ENCODE measurements around the gene EHBP1L1.

EHBP1L1 gene

GRCh38 chr11:65598258-65598699, 22.4 kb downstream of the EHBP1L1 start:
- no peak for DNase-seq

- no peak for DNase-seq
Measured at GRCh38 chr11:65599216-65599954, 23.5 kb downstream of the EHBP1L1 start.

GRCh38 chr11:65599955-65600246, 24.0 kb downstream of the EHBP1L1 start:
- no peak for DNase-seq

GRCh38 chr11:65604258-65604657, 28.4 kb downstream of the EHBP1L1 start:
- DNase-seq, result no peak

GRCh38 chr11:65606876-65607613, 31.2 kb downstream of the EHBP1L1 start:
- no peak for DNase-seq

- no peak for DNase-seq
Measured at GRCh38 chr11:65607614-65608426, 32.0 kb downstream of the EHBP1L1 start.

- no peak for DNase-seq
Measured at GRCh38 chr11:65609229-65609628, 33.4 kb downstream of the EHBP1L1 start.

GRCh38 chr11:65609665-65610064, 33.8 kb downstream of the EHBP1L1 start:
- no peak for DNase-seq

- DNase-seq, result no peak
Measured at GRCh38 chr11:65610404-65610803, 34.6 kb downstream of the EHBP1L1 start.

GRCh38 chr11:65611028-65611757, 35.3 kb downstream of the EHBP1L1 start:
- no peak for DNase-seq

- no peak for DNase-seq
Measured at GRCh38 chr11:65611758-65612603, 36.1 kb downstream of the EHBP1L1 start.

GRCh38 chr11:65612691-65613090, 36.8 kb downstream of the EHBP1L1 start:
- no peak for DNase-seq

- no peak for DNase-seq
Measured at GRCh38 chr11:65613091-65613928, 37.5 kb downstream of the EHBP1L1 start.

- DNase-seq, result peak; percentile 100
Measured at GRCh38 chr11:65615229-65615949, 39.5 kb downstream of the EHBP1L1 start, which contains the start of gene PCNX3. TSS of gene PCNX3 (plus strand) at chr11:65615776. CDS start at chr11:65616312, 536 bp downstream.

GRCh38 chr11:65615950-65616574, 40.2 kb downstream of the EHBP1L1 start:
- DNase-seq, result peak; percentile 68

- DNase-seq, result no peak
Measured at GRCh38 chr11:65616575-65617001, 40.7 kb downstream of the EHBP1L1 start.

- DNase-seq, result no peak
Measured at GRCh38 chr11:65617136-65617850, 41.4 kb downstream of the EHBP1L1 start.

- DNase-seq, result no peak
Measured at GRCh38 chr11:65617990-65618751, 42.3 kb downstream of the EHBP1L1 start.
